SU-DHL-6 (cell line): Measurements from ENCODE around the gene MOB3A.

Experiments
- H2AFZ ChIP-seq: fragments of 200-600 bp; sonication (generic); 2 replicates; pipeline ENCODE4 v1.6.1; 2014; ENCODE audit warnings: low read depth, mild to moderate bottlenecking, moderate library complexity, mixed read lengths, antibody characterized with exemption, low read length; ENCODE audit not compliant: severe bottlenecking
- H3F3A ChIP-seq: fragments of 200-600 bp; shearing (Covaris generic); 2 replicates; pipeline ENCODE4 v1.6.0; 2016; ENCODE audit warnings: antibody characterized with exemption, mild to moderate bottlenecking; ENCODE audit not compliant: insufficient read depth
- H3K27ac ChIP-seq: fragments of 200-600 bp; sonication (generic); 2 replicates; pipeline ENCODE4 v1.5.1; 2016; ENCODE audit warnings: low read depth, mild to moderate bottlenecking, low read length, moderate library complexity, mixed read lengths
- H3K27me3 ChIP-seq: fragments of 200-600 bp; sonication (generic), shearing (Covaris generic); 2 replicates; pipeline ENCODE4 v1.6.0; 2014; ENCODE audit warnings: mild to moderate bottlenecking, low read length
- H3K36me3 ChIP-seq: fragments of 200-600 bp; sonication (generic); 2 replicates; pipeline ENCODE4 v1.6.1; 2014; ENCODE audit warnings: mild to moderate bottlenecking, low read length, mixed read lengths
- H3K4me2 ChIP-seq: fragments of 300-600, 200-600 bp; shearing (Covaris generic), sonication (generic); 2 replicates; pipeline ENCODE4 v1.6.0; 2014; ENCODE audit warnings: low read length, low read depth, mild to moderate bottlenecking; ENCODE audit not compliant: poor library complexity, severe bottlenecking
- H3K4me3 ChIP-seq: fragments of 200-600 bp; sonication (generic); 2 replicates; pipeline ENCODE4 v1.5.1; 2014; ENCODE audit warnings: antibody characterized with exemption, low read length, mild to moderate bottlenecking, mixed read lengths; ENCODE audit not compliant: insufficient read depth, poor library complexity, severe bottlenecking
- H3K79me2 ChIP-seq: fragments of 200-600 bp; sonication (generic); 2 replicates; pipeline ENCODE4 v1.6.1; 2014; ENCODE audit warnings: mild to moderate bottlenecking, low read length, moderate library complexity; ENCODE audit not compliant: insufficient read depth
- H3K9ac ChIP-seq: fragments of 200-600 bp; sonication (generic); 2 replicates; pipeline ENCODE4 v1.7.0; 2014; ENCODE audit warnings: mild to moderate bottlenecking, low read length
- H3K9me2 ChIP-seq: fragments of 200-600 bp; sonication (generic); replicated peaks from 2 replicates; pipeline ENCODE4 v1.6.1; 2014; ENCODE audit warnings: low read length; ENCODE audit not compliant: insufficient read depth
- H3K9me3 ChIP-seq: fragments of 200-600 bp; sonication (generic); 2 replicates; pipeline ENCODE4 v1.6.1; 2014; ENCODE audit warnings: low read length, mixed read lengths; ENCODE audit not compliant: insufficient read depth
- H4K20me1 ChIP-seq: fragments of 200-600 bp; sonication (generic); 2 replicates; pipeline ENCODE4 v1.6.1; 2014; ENCODE audit warnings: low read depth, mild to moderate bottlenecking, antibody characterized with exemption, low read length, moderate library complexity, mixed read lengths
- EZH2phosphoT487 ChIP-seq: fragments of 200-600 bp; sonication (generic), shearing (Covaris generic); conservative IDR thresholded peaks from 2 replicates; pipeline ENCODE4 v1.6.1; 2018; ENCODE audit warnings: mild to moderate bottlenecking, antibody characterized with exemption, low read length, moderate library complexity, mixed read lengths
- TF ChIP-seq, protein P1 (sequence below): fragments of 200-600 bp; sonication (generic); IDR thresholded peaks from one replicate; pipeline ENCODE4 v1.5.1; 2017; ENCODE audit warnings: antibody characterized with exemption, mild to moderate bottlenecking, low read length, moderate library complexity; ENCODE audit not compliant: insufficient read depth, poor library complexity, severe bottlenecking

Gene MOB3A

DNA sequence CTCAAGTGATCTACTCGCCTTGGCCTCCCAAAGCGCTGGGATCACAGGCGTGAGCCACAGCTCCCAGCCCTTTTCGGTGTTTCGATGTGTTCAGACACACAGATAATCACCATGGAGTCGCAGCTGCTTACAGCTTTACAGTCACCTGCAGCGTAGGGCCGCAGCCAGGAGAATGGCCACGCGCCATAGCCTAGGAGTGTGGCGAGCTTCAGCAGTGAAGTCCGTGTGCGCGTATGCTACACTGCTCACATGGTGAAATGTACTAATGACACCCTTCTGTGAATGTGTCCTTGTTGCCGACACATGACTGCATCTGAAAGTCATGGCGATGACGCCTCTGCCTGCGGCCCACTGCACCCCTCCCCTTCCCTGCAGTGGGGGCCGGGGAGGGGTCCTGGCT lies 31.6 kb upstream of the MOB3A start:
- Histone ChIP-seq H3K4me3 (no peak overlapping the region), H3K4me2 (no peak overlapping the region), H3K9me2 (no peaks in the 10 kb centered on the region), H4K20me1 (no peaks in the 10 kb centered on the region), H3K27me3 (no peaks in the 10 kb centered on the region), H2AFZ (no peak overlapping the region), H3K9me3 (no peaks in the 10 kb centered on the region), H3K27ac (no peak overlapping the region), H3K79me2 (no peaks in the 10 kb centered on the region), H3K9ac (no peak overlapping the region), H3K36me3 (no peaks in the 10 kb centered on the region), H3F3A (no peaks in the 10 kb centered on the region)
- no peak for TF ChIP-seq EZH2phosphoT487
- TF ChIP-seq, protein P1, sequence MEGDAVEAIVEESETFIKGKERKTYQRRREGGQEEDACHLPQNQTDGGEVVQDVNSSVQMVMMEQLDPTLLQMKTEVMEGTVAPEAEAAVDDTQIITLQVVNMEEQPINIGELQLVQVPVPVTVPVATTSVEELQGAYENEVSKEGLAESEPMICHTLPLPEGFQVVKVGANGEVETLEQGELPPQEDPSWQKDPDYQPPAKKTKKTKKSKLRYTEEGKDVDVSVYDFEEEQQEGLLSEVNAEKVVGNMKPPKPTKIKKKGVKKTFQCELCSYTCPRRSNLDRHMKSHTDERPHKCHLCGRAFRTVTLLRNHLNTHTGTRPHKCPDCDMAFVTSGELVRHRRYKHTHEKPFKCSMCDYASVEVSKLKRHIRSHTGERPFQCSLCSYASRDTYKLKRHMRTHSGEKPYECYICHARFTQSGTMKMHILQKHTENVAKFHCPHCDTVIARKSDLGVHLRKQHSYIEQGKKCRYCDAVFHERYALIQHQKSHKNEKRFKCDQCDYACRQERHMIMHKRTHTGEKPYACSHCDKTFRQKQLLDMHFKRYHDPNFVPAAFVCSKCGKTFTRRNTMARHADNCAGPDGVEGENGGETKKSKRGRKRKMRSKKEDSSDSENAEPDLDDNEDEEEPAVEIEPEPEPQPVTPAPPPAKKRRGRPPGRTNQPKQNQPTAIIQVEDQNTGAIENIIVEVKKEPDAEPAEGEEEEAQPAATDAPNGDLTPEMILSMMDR = no peak

DNA sequence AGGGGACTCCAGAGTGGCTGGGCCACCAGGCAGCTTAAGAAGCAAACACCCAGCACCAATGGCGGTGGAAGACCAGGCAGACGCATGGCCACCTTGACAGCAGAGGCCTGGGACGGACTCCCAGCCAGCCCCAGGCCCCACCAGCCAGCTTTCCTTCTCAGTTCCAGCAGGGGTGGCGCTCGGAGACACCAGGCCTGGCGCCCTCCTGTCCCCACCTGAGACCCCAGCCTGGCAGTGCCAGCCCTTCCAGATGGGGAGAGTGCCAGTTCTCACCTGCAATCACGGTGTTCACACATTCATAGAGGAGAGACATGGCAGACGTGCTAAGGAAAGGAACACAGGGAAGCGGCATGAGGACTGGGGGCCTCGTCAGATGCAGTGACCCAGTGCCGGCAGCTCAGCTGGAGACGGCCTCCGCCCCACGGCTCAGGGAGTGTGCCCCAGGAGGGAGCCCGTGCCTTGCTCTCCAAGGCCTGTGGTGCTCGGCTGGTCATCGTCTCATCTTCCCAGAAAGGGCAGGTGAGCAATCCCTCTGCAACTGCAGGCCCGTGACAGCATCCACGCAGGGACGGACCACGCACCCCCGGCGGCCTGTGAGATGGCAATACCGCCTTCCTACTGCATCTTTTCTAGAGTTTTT lies 30.9 kb upstream of the MOB3A start:
- no peak overlapping the region for H3K4me3 ChIP-seq
- no peak overlapping the region for H3K27ac ChIP-seq
- TF ChIP-seq, protein P1 = no peak
- no peak for TF ChIP-seq EZH2phosphoT487
- no peak overlapping the region for H3K4me2 ChIP-seq
- H4K20me1 ChIP-seq = no peaks in the 10 kb centered on the region
- H2AFZ ChIP-seq = no peak overlapping the region
- no peaks in the 10 kb centered on the region for H3K9me3 ChIP-seq
- H3K9me2 ChIP-seq = no peaks in the 10 kb centered on the region
- H3F3A ChIP-seq = no peaks in the 10 kb centered on the region
- H3K9ac ChIP-seq = no peak overlapping the region
- no peaks in the 10 kb centered on the region for H3K27me3 ChIP-seq
- no peaks in the 10 kb centered on the region for H3K79me2 ChIP-seq
- H3K36me3 ChIP-seq = no peaks in the 10 kb centered on the region

DNA sequence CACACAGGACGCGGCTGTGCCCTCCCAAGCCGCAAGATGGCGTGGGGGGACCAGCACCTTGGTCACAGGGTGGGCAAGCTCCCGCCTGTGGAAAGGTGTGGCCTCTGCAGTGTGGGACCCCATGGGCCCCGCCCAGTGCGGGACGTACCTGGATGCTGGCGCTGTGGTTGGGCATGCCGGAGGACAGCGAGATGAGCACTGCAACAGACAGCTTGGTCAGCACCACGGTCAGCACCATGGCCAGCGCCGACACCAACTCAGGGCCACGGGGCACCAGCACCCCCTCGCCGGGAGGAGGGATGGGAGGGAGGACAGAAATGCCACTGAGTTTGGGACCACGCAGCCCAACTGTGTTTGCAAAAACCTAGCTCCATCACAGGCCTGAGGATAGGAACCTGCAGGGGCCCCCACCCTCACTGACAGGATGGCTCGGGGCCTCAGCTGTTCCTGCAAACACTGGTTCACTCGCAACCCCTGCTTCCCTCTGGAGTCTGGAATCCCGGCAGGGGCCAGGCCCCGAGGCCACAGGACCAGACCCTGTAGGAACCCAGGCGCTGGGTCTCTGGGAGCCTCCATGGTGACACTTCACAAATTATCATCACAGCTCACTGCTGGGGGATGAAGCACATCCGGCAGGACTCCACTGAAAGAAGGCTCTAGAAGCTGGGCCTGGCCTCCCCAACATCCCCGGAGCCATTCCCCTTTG lies 27.7 kb upstream of the MOB3A start:
- TF ChIP-seq, protein P1 = no peak
- no peak for TF ChIP-seq EZH2phosphoT487
- Histone ChIP-seq H3K4me3 (no peak overlapping the region), H4K20me1 (no peaks in the 10 kb centered on the region), H3K36me3 (no peaks in the 10 kb centered on the region), H3K27ac (no peak overlapping the region), H3F3A (no peaks in the 10 kb centered on the region), H3K27me3 (no peaks in the 10 kb centered on the region), H3K4me2 (no peak overlapping the region), H2AFZ (no peak overlapping the region), H3K79me2 (no peaks in the 10 kb centered on the region), H3K9me2 (no peaks in the 10 kb centered on the region), H3K9ac (no peak overlapping the region), H3K9me3 (no peaks in the 10 kb centered on the region)
